CD4-positive, alpha-beta T cell treated with Interleukin-2 at 100 ng/mL for 4 hours (primary cell): ENCODE results near the gene OSBPL1A.
A peak's percentile ranks its signal among the peaks of the same experiment; 100 is the strongest.
"Not testable (repeated sequence)": the region's sequence is repeated elsewhere in the genome, so short reads cannot be mapped to it uniquely, and the experiment has no call there.

ENCODE experiments used
- DNase-seq: peaks from one replicate; pipeline ENCODE4 v3.0.0-alpha.2; 2020; ENCODE audit warnings: low spot score

The OSBPL1A gene

GRCh38 chr18:24187049-24187448 lies 210.6 kb downstream of the OSBPL1A start:
- no peak for DNase-seq

GRCh38 chr18:24185805-24186204 lies 211.8 kb downstream of the OSBPL1A start:
- no peak for DNase-seq

GRCh38 chr18:24181806-24182205 lies 215.8 kb downstream of the OSBPL1A start:
- DNase-seq: no peak

- DNase-seq: no peak
These were observed 217.6 kb downstream of the OSBPL1A start for GRCh38 chr18:24180048-24180447.

- DNase-seq: no peak
These were observed 220.0 kb downstream of the OSBPL1A start for GRCh38 chr18:24177499-24178133.

- DNase-seq: peak; percentile 33
These were observed 220.8 kb downstream of the OSBPL1A start for GRCh38 chr18:24176727-24177416.

GRCh38 chr18:24173997-24174396 lies 223.6 kb downstream of the OSBPL1A start:
- no peak for DNase-seq

- DNase-seq: no peak
These were observed 227.3 kb downstream of the OSBPL1A start for GRCh38 chr18:24170360-24170759.

GRCh38 chr18:24168496-24168895 lies 229.1 kb downstream of the OSBPL1A start:
- no peak for DNase-seq

GRCh38 chr18:24161304-24161703 lies 236.3 kb downstream of the OSBPL1A start:
- no peak for DNase-seq

- DNase-seq: no peak
These were observed 237.5 kb downstream of the OSBPL1A start for GRCh38 chr18:24160086-24160485.

- DNase-seq: no peak
These were observed 239.8 kb downstream of the OSBPL1A start for GRCh38 chr18:24157855-24158254.

- no peak for DNase-seq
These were observed 244.2 kb downstream of the OSBPL1A start for GRCh38 chr18:24153397-24153796.

GRCh38 chr18:24149591-24149990 lies 248.0 kb downstream of the OSBPL1A start:
- not testable (repeated sequence) for DNase-seq

- DNase-seq: no peak
These were observed 255.2 kb downstream of the OSBPL1A start for GRCh38 chr18:24142376-24142775.

GRCh38 chr18:24140697-24141096 lies 256.9 kb downstream of the OSBPL1A start:
- no peak for DNase-seq

- peak; percentile 75 for DNase-seq
These were observed 258.6 kb downstream of the OSBPL1A start, which contains the start of gene CABYR for GRCh38 chr18:24138789-24139616. Gene CABYR (plus strand): TSS chr18:24139062. CDS start chr18:24143115, 4,053 bp downstream.

- DNase-seq: no peak
These were observed 259.2 kb downstream of the OSBPL1A start for GRCh38 chr18:24138409-24138788.

- DNase-seq: peak; percentile 38
These were observed 260.7 kb downstream of the OSBPL1A start for GRCh38 chr18:24136967-24137373.

GRCh38 chr18:24130494-24130893 lies 267.1 kb downstream of the OSBPL1A start:
- no peak for DNase-seq

- no peak for DNase-seq
These were observed 268.9 kb downstream of the OSBPL1A start for GRCh38 chr18:24128700-24129099.

- DNase-seq: no peak
These were observed 269.9 kb downstream of the OSBPL1A start for GRCh38 chr18:24127735-24128134.
